PC-3 (cell line): ENCODE results near the gene ARFGEF2. TPM values are rescaled to one million over a fixed set of nuclear protein-coding genes. Genes with fewer than 3 reads are reported as not detected.

Experiments used
- ATAC-seq: fragments of 200-7000 bp; cut with Tn5 transposase; 2 replicates; pipeline ENCODE4 v1.9.1; 2020; ENCODE audit warnings: mild to moderate bottlenecking, moderate library complexity
- BruUV-seq: library from RNA; stranded (reverse); fragments of 400-500 nt; replicated peaks from 2 replicates; lab custom pipeline; 2021; lab: Mats Ljungman, UMichigan
- CTCF ChIA-PET: fragments of 300-600 bp; sonication (Branson Sonifier 250); formaldehyde crosslinking; loops from one replicate; lab custom pipeline; 2022; ENCODE audit warnings: antibody characterized with exemption; lab: Charles Lee
- POLR2A ChIA-PET: fragments of 300-600 bp; sonication (Branson Sonifier 250); formaldehyde crosslinking; loops from one replicate; lab custom pipeline; 2022; ENCODE audit warnings: antibody characterized with exemption; ENCODE audit not compliant: unreplicated experiment; lab: Charles Lee
- DNase-seq: peaks from one replicate; pipeline ENCODE4 v3.0.0-alpha.2; 2015
- H2AFZ ChIP-seq: fragments of 300-600 bp; sonication (generic); 2 replicates; pipeline ENCODE4 v1.6.0; 2016; ENCODE audit warnings: antibody characterized with exemption, low read length
- H3F3A ChIP-seq: fragments of 300-600 bp; sonication (generic); one replicate; pipeline ENCODE4 v1.6.0; 2017; ENCODE audit warnings: antibody characterized with exemption, low read length, control low read depth, mild to moderate bottlenecking; ENCODE audit not compliant: unreplicated experiment
- H3K27ac ChIP-seq: fragments of 300-600 bp; sonication (generic); 2 replicates; pipeline ENCODE4 v1.5.1; 2016; ENCODE audit warnings: mild to moderate bottlenecking, low read length
- H3K27me3 ChIP-seq: fragments of 300-600 bp; sonication (generic); 2 replicates; pipeline ENCODE4 v1.6.1; 2016; ENCODE audit warnings: low read length, mixed read lengths
- H3K36me3 ChIP-seq: fragments of 300-600 bp; sonication (generic); 2 replicates; pipeline ENCODE4 v1.6.1; 2016; ENCODE audit warnings: low read depth, mixed run types, low read length, mixed read lengths
- H3K4me1 ChIP-seq: fragments of 300-600 bp; sonication (generic); 2 replicates; pipeline ENCODE4 v1.5.1; 2016; ENCODE audit warnings: low read length; ENCODE audit not compliant: insufficient read depth
- H3K4me2 ChIP-seq: fragments of 300-600 bp; sonication (generic); 2 replicates; pipeline ENCODE4 v1.6.0; 2016; ENCODE audit warnings: low read length
- H3K4me3 ChIP-seq: fragments of 300-600 bp; sonication (generic); 2 replicates; pipeline ENCODE4 v1.5.1; 2016; ENCODE audit warnings: mild to moderate bottlenecking, low read length, mixed read lengths
- H3K79me2 ChIP-seq: fragments of 300-600 bp; sonication (generic); 2 replicates; pipeline ENCODE4 v1.6.1; 2017; ENCODE audit warnings: low read length, mixed read lengths
- H3K9ac ChIP-seq: fragments of 300-600 bp; sonication (generic); 2 replicates; pipeline ENCODE4 v1.6.0; 2016; ENCODE audit warnings: mild to moderate bottlenecking, low read length
- H3K9me2 ChIP-seq: fragments of 300-600 bp; sonication (generic); replicated peaks from 2 replicates; pipeline ENCODE4 v1.6.1; 2016; ENCODE audit warnings: mixed run types, low read length, mixed read lengths
- H3K9me3 ChIP-seq: fragments of 300-600 bp; sonication (generic); 2 replicates; pipeline ENCODE4 v1.6.1; 2016; ENCODE audit warnings: low read length, mixed read lengths
- H4K20me1 ChIP-seq: fragments of 300-600 bp; sonication (generic); 2 replicates; pipeline ENCODE4 v1.6.1; 2016; ENCODE audit warnings: low read length, mixed read lengths
- EZH2 ChIP-seq: fragments of 300-600 bp; sonication (generic); IDR thresholded peaks from one replicate; pipeline ENCODE4 v1.6.1; 2017; ENCODE audit warnings: antibody characterized with exemption, mild to moderate bottlenecking, low read length; ENCODE audit not compliant: unreplicated experiment
- EZH2phosphoT487 ChIP-seq: fragments of 300-600 bp; sonication (generic); IDR thresholded peaks from 2 replicates; pipeline ENCODE4 v1.6.1; 2018; ENCODE audit warnings: mild to moderate bottlenecking, antibody characterized with exemption, low read length, borderline replicate concordance
- intact Hi-C: fragments of 100-400 bp; cut with micrococcal nuclease; formaldehyde crosslinking; loops from 2 replicates; pipeline ENCODE4 v1.9.0; 2023
- total RNA-seq: library from RNA; depleted of rRNA; stranded (reverse); fragments of >200 nt; gene quantifications from 2 replicates; pipeline ENCODE4 v1.2.3, GENCODE V29; 2014
- TF ChIP-seq, protein P1 (sequence below): fragments of 300-600 bp; sonication (generic); conservative IDR thresholded peaks from 2 replicates; pipeline ENCODE4 v1.5.1; 2017; ENCODE audit warnings: antibody characterized with exemption, low read depth, mild to moderate bottlenecking, low read length

The ARFGEF2 gene
- total RNA-seq, 1 experiment from 2014 or later, result 33.5 TPM

DNA sequence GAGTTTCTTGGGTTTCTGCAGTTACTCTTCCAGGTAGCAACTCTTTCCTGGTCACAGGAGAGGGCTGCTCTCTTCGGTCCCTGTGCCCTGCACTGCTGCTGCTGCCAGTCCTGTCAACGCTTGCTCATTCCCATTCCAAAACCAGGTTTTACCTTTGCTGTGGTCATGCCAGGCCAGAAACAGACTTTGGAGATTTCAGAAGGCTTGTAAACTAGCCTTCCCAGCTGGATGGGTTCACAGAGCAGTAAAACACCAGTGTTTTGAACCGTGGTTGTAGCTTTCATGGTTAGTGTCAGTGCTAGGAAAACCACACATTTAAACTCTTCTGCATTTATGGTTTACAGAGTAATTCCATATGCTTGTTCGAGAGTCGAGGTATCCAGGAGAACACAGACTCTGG, 16.2 kb downstream of the ARFGEF2 start:
- no TSS peak for BruUV-seq
- peaks cover 62% of the 10 kb centered on the region for H3K79me2 ChIP-seq
- no peak overlapping the region for H2AFZ ChIP-seq
- no peaks in the 10 kb centered on the region for H3K27me3 ChIP-seq
- no peak overlapping the region for H3K27ac ChIP-seq
- H3F3A ChIP-seq, result no peaks in the 10 kb centered on the region
- no peaks in the 10 kb centered on the region for H3K9me2 ChIP-seq
- H3K4me3 ChIP-seq, result no peak overlapping the region
- H4K20me1 ChIP-seq, result peaks cover 31% of the 10 kb centered on the region
- no peaks in the 10 kb centered on the region for H3K4me1 ChIP-seq
- intact Hi-C loops, result no loop called here
- no peak overlapping the region for H3K4me2 ChIP-seq
- ChIA-PET POLR2A (no interaction called here), CTCF (no interaction called here)
- no peak overlapping the region for H3K9ac ChIP-seq
- ATAC-seq, result no peak
- DNase-seq, result no peak
- peaks cover 8% of the 10 kb centered on the region; the same call in 1 of the 2 replicates for H3K36me3 ChIP-seq
- no peaks in the 10 kb centered on the region for H3K9me3 ChIP-seq
- TF ChIP-seq, protein P1, sequence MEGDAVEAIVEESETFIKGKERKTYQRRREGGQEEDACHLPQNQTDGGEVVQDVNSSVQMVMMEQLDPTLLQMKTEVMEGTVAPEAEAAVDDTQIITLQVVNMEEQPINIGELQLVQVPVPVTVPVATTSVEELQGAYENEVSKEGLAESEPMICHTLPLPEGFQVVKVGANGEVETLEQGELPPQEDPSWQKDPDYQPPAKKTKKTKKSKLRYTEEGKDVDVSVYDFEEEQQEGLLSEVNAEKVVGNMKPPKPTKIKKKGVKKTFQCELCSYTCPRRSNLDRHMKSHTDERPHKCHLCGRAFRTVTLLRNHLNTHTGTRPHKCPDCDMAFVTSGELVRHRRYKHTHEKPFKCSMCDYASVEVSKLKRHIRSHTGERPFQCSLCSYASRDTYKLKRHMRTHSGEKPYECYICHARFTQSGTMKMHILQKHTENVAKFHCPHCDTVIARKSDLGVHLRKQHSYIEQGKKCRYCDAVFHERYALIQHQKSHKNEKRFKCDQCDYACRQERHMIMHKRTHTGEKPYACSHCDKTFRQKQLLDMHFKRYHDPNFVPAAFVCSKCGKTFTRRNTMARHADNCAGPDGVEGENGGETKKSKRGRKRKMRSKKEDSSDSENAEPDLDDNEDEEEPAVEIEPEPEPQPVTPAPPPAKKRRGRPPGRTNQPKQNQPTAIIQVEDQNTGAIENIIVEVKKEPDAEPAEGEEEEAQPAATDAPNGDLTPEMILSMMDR, result no peak
- no peak for TF ChIP-seq EZH2
- no peak for TF ChIP-seq EZH2phosphoT487

DNA sequence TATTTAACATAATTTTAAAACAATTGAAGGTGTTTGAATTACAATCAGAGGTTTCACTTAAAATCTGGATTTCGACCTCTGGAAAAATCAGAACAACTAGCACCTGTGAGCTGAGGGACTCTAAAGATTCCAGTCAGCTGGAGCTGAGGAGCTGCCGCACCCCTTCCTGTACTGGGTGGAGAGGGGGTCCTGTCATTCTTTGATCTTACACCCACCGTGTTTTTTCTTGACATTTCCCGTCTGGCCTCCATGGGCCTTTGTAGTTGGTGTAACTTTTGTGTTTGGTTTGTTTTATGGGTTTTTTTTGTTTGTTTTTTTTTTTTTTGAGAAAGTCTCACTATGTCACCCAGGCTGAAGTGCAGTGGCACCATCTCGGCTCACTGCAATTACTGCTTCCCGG, 17.2 kb downstream of the ARFGEF2 start:
- Histone ChIP-seq H3F3A (no peaks in the 10 kb centered on the region), H3K4me3 (no peak overlapping the region), H3K4me1 (no peaks in the 10 kb centered on the region), H3K9me2 (no peaks in the 10 kb centered on the region), H4K20me1 (peaks cover 23% of the 10 kb centered on the region), H3K9ac (no peak overlapping the region), H3K27ac (no peak overlapping the region), H3K36me3 (peaks cover 14% of the 10 kb centered on the region), H3K27me3 (no peaks in the 10 kb centered on the region), H3K4me2 (no peak overlapping the region), H3K79me2 (peaks cover 52% of the 10 kb centered on the region), H2AFZ (no peak overlapping the region), H3K9me3 (no peaks in the 10 kb centered on the region)
- intact Hi-C loops, result no loop called here
- DNase-seq (no peak), ATAC-seq (no peak)
- POLR2A ChIA-PET, result no interaction called here
- no TSS peak for BruUV-seq
- CTCF ChIA-PET, result interaction anchor here (0.8 kb wide), 1 partner anchor 281 kb away, joined by 8 read pairs; no protein-coding TSS in a partner anchor
- TF ChIP-seq EZH2phosphoT487, result no peak
- TF ChIP-seq, protein P1, result no peak
- TF ChIP-seq EZH2, result no peak

DNA sequence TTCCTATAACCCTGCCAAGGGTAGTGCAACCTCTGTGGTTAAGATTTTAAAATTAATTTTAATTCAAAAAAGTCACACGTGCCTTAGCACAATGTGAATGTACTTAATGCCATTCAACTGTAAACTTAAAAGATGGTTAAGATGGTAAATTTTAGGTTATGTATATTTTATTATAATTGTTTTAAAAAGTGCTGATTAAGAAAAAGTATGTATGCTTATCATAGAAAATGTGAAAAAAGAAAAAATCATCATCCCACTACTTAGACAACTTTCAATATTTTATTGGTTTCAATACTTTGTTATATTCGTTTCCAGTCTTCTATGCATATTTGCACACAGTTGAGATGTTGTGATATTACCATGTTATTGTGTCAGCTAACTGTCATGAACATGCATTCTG, 18.7 kb downstream of the ARFGEF2 start:
- intact Hi-C loops, result no loop called here
- H2AFZ ChIP-seq, result no peak overlapping the region
- ChIA-PET POLR2A (no interaction called here), CTCF (no interaction called here)
- H3K9ac ChIP-seq, result no peak overlapping the region
- peaks cover 6% of the 10 kb centered on the region for H3K4me1 ChIP-seq
- no peaks in the 10 kb centered on the region for H3K9me2 ChIP-seq
- H3K79me2 ChIP-seq, result peaks cover 56% of the 10 kb centered on the region
- TF ChIP-seq EZH2, result no peak
- TF ChIP-seq, protein P1, result no peak
- TF ChIP-seq EZH2phosphoT487, result no peak
- H3K4me3 ChIP-seq, result no peak overlapping the region
- peaks cover 14% of the 10 kb centered on the region for H3K36me3 ChIP-seq
- no peak for ATAC-seq
- H3K27ac ChIP-seq, result no peak overlapping the region
- H3K9me3 ChIP-seq, result no peaks in the 10 kb centered on the region
- DNase-seq, result no peak
- no peak overlapping the region for H3K4me2 ChIP-seq
- no peaks in the 10 kb centered on the region for H3K27me3 ChIP-seq
- H4K20me1 ChIP-seq, result peaks cover 20% of the 10 kb centered on the region
- H3F3A ChIP-seq, result peaks cover 2% of the 10 kb centered on the region
- BruUV-seq, result no TSS peak
